NCI-H1417 (cell line): ENCODE measurements around the gene LRFN4.

ENCODE experiments used
- DNase-seq, 3 experiments: peaks; one replicate each; lab custom pipeline; 2025; lab: John Stamatoyannopoulos, UW

LRFN4 gene

GRCh38 chr11:66858186-66858938, 1.5 kb downstream of the LRFN4 start:
- no peak for DNase-seq

- DNase-seq = no peak
Observed at GRCh38 chr11:66858939-66859685, 2.2 kb downstream of the LRFN4 start.

DNA sequence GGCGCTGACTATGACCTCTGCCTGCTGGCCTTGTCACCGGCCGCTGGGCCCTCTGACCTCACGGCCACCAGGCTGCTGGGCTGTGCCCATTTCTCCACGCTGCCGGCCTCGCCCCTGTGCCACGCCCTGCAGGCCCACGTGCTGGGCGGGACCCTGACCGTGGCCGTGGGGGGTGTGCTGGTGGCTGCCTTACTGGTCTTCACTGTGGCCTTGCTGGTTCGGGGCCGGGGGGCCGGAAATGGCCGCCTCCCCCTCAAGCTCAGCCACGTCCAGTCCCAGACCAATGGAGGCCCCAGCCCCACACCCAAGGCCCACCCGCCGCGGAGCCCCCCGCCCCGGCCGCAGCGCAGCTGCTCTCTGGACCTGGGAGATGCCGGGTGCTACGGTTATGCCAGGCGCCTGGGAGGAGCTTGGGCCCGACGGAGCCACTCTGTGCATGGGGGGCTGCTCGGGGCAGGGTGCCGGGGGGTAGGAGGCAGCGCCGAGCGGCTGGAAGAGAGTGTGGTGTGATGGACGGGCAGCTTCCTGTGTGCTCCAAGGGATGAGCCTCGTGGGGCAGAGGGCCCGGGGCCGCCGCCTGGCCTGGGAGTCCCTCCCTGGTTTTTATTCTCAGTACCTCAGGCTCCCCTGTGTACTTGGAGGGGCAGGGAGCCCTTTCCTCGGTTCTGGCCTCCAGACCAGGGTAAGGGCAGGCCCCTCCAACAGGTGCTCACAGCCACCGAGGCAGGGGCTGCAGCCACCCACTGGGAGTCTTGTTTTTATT, 3.0 kb downstream of the LRFN4 start:
- no peak for DNase-seq

DNA sequence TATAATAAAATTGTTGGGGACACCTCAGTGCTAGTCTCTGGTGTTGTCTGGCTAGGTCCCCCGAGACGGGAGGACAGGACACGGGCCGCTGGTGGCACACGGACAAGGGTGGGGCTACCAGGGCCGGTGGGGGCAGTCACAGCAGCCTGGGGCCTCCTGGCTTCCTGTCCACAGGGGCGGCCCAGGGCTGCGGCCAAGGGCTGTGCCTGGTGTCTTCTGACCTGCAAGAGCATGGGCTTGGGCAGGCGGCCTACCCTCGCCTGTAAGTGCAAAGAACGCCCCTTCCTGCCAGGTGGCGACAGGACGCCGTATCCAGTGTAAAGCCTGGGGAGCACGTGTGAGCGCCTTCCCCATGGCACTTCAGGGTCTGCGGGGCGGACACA, 3.6 kb downstream of the LRFN4 start:
- DNase-seq = no peak

- DNase-seq = no peak
Observed at GRCh38 chr11:66861038-66861773, 4.3 kb downstream of the LRFN4 start.

- DNase-seq = no peak
Observed at GRCh38 chr11:66861774-66862558, 5.1 kb downstream of the LRFN4 start.

DNA sequence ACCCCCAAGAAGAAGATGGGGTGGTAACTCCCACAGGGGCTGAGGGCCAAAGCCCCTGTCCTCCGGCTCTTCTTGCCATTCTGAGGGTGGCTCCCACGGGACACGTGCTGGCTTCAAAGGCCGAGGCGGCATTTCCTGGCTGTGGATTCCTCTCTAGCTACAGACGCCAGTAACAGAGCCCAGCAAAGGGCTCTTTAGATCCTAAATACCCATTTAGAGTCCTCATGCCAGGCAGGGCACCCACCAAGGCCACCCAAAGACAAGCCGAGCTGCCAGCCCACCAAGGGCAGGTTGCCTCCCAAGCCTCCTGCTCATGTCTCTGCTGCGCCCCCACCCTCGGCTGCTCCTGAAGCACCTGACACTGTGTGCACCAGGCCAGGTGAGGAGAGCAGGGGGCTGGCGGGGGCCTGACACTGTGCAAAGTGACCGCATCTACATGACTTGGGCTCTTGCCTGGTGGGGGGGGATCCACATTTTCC, 5.7 kb downstream of the LRFN4 start:
- no peak for DNase-seq

GRCh38 chr11:66863428-66864125, 6.7 kb downstream of the LRFN4 start:
- DNase-seq = peak in 1 of 3 experiments; percentile 47

GRCh38 chr11:66864172-66864901, 7.5 kb downstream of the LRFN4 start:
- peak; percentile 31 to 81 (median 66) for DNase-seq

GRCh38 chr11:66864924-66865697, 8.2 kb downstream of the LRFN4 start:
- DNase-seq = peak; percentile 32 to 81 (median 66)

- DNase-seq = no peak
Observed at GRCh38 chr11:66866007-66866406, 9.1 kb downstream of the LRFN4 start.

DNA sequence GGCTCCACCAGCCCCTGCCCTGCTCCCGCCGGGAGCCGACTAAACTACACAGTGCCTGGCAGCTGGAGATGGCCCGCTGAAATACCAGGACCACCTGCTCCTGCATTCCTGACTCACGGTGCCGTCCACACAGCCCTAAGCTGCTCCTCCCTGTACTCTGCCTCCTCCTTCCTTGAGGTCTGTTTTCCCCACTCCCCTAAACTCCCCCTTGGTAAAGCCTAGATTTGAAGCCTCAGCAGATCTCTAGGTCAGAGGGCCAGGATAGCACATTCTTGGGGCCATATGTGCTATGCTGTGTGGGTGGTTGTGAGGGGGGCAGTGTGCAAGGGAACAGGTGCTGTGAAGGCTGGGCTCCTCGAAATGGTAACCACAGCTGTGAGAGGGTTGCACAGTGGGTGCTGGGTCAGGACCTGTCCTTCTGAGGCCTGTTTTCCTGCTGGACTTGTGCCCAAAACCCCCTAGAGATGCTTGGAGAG, 9.7 kb downstream of the LRFN4 start:
- peak in 1 of 3 experiments; percentile 32 for DNase-seq

DNA sequence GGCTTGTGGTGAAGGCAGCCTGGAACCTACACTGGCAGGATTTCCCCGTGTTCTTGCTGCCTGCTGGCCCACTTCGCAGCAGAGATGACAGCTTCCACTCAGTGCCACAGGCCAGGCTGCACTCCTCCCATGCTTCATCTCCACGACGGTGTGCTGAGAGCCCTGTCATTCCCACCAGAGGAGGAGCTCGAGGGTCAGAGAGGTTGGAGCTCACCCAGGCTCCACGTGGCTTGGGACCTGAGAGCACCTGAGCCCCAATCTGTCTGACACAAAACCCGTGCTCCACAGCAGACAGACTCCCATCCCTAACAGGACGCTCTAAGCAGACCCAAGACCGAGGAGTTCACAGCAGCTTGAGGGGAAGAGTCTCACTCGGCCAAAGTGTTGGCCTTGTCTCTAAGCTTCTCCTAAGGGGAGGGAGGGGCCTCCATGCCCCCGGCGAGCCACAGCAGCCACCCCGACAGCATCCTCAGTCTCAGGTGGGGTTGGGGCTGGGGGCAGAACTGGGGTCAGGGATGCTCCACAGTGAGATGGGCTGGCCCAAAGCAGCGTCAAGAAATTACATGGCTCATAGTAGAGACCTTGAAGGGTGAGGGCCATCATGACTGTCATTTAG, 10.7 kb downstream of the LRFN4 start:
- DNase-seq = no peak

GRCh38 chr11:66868082-66868725, 11.3 kb downstream of the LRFN4 start:
- DNase-seq = no peak

DNA sequence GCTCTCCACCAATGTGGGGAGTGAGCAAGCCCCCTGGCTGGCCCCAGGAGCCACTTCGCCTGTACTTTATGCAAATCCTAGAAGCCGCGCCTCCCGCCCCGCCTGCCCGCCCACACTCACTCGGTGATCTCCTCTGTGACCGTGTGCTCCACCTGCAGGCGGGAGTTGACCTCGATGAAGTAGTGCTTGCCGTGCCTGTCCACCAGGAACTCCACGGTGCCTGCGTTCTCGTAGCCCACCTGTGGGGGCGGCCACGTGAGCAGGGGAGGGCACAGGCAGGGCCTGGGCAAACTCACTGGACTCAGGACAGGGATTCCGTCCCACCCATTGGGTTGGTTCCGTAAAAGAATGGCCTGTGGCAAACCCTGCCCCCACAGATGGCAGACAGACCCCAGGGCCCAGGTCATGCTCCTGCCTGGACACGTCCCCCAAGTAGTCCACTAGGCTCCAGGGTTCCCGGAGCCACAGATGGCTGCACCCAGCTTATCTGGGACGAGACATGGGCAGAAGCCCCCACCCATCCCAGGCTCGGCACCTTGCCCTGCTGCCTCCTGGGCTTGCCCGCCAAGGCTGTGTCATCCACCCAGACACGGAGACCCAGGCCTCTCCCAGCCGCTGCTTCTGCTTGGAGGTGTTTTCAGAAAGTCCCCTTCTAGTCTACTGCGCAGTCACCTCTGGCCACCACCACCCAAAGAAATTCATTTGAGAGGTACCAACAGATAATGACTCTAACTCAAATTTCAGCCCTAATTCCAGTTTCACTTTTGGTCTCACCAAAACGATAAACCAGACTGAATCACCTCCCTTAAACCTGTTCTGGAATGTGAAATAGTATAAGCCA, 12.1 kb downstream of the LRFN4 start:
- DNase-seq = peak in 1 of 3 experiments; percentile 17

DNA sequence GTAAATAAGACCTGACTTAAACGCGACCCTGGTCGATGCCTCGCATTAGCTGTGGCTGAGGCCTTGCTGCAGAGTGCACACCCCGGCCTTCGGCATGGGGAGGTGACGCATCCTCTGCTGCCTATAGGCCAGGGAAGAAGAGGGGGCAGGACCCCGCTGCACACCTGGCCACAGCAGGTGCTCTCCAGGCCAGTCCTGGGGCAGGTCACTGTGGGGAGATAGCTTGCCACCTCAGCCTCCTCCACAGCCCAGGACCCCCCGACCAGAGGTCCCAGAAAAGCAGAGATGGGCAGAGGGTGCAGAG, 12.7 kb downstream of the LRFN4 start:
- no peak for DNase-seq

GRCh38 chr11:66870131-66870530, 13.3 kb downstream of the LRFN4 start:
- DNase-seq = no peak
